Superior temporal gyrus (tissue), 1 donor: ENCODE measurements around the gene MAB21L3.

Experiments used
- DNase-seq: peaks from one replicate; pipeline ENCODE4 v3.0.0-alpha.2; 2016; ENCODE audit errors: extremely low spot score

Gene MAB21L3

DNA sequence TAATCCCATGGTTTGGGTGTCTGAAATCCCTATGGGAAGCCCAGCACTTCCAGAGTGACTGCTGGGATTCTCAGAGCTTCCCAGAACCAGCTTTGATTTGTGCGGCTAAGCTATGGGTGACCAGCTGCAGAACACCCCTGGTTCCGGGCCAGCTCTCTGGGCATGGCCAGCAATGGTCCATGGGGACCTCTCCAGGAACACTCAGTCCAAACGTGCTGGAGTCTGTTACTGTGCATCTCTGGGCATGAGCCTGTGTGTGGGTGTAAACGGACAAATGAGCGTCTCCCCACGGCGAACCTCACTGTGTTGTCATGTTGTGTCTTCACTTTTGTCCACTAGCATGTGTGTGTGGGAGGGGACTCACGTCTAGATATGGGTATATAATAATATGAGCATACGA is 54.4 kb downstream of the MAB21L3 start:
- no peak for DNase-seq

DNA sequence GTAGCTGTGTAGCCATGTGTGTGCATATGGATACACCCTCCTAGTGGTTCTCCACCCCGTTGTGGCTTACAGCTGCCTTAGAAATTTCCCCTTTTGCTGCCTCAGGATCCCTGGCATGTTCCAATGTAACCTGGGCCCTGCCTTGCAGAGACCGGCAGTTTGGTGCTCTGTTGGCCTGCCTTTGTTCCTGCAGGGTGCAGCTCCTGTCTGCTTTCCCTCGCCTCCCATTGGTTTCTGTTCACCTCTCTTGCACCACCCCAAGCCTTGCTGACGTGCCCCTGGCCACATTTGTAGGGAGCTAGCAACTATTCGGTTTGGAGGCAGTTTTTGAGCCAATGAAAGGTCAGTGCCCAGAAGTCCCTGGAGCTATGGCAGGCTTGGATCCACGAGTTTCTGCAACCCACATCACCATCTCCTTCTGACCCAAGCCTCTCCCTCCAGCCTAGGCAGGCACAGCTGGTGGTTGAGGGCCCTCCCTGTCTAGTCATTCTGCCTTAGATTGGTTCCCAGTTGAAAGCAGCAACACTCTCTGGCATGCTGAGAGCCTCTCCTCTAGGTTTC is 54.9 kb downstream of the MAB21L3 start:
- no peak for DNase-seq

DNA sequence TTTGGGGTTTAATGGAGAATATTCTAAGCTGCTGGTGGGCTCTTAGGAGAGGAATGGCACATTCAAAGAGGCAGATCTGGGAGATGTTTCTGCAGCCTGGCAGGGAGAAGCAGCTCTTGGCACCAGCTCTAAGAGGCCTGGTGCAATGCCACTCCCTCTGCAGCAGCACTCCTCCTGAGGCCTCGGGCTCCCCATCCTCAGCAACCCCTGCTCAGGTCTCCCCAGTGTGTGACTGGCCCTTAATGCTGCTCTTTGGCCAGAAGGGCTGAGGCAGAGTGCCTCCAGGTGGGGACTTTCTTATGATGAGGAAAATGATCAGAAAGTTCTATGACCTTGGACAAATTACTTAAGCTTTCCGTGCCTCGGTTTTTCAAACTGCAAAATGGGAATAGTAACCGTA is 55.5 kb downstream of the MAB21L3 start:
- no peak for DNase-seq

DNA sequence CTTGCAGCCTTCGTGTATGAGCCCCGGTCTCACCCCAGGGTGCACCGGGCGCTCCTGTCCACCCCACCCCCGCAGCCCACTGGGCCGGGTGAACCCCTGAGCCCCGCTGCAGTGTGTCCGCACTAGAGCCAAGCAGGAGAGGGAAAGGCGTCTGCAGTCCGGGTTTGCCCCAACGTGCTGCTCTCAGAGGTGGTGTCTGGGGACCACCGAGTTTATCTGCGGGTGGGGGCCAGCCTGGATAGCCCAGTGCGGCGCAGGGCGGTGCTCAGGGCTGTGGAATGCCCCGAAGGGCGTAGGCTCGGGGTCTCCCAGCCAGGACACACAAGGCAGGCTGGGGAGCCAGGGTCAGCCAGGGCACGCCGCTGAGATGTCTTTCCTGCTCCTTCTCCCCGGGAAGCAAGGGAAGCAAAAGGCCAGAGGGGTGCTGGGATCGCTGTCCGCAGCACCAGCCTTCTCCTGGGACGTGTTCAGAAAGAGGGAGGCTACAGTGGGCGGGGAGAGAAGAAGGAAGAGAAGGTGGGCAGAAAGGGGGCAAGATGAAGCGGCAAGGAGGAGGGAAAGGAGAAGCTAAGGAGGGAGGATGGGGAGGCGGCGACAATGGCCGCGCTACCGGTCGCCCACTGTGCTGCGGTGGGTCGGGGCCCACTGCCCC is 56.6 kb downstream of the MAB21L3 start:
- DNase-seq = no peak

DNA sequence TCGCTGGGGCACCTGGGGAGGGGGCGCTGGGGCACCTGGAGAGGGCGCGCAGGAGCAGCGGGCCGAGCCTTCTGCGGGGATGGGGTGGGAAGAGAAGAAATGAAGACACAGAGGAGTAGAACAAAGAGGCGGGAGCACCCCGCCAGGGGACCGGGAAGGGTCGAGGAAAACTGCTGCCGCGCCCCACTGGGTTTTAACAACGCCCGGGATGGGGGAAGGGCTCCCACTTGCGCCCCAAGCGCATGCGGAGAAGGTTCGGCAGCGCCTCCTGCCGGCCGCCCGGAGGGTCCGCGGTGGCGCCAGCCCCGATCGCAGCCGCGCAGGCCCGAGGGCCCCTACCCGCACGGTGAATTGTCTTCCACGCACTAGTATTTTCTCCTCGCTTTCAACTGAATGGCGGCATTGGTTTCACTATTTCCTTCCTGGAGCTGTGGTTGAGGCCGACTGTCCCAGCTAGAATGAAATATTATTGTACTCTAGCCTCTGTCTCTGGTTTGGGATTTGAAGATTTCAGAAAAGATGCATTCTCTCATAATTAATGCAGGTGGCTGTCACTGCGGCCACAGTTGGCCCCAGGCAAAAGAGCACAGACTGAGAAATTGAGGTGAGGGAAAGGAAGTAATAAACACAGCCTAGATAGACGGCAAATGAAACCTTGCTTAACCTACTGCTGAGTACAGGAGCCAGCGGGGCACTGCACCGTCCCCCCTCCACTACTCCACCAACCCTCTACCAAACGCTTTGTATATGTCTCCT is 57.3 kb downstream of the MAB21L3 start:
- DNase-seq = peak; percentile 81

DNA sequence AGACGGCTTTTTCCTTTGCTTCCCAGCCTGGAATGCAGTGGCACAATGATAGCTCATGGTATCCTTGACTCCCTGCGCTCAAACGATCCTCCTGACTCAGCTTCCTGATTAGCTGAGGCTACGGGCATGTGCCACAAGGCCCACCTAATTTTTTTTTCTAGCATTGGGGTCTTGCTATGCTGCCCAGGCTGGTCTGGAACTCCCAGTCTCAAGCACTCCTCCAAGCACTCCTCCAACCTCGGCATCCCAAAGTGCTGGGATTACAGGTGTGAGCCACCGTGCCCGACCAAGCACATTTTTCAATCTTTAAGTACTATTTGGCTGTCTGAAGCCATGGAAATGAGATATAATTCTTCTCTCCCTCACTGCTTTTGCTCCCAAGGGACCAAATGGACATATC is 58.7 kb downstream of the MAB21L3 start:
- no peak for DNase-seq

DNA sequence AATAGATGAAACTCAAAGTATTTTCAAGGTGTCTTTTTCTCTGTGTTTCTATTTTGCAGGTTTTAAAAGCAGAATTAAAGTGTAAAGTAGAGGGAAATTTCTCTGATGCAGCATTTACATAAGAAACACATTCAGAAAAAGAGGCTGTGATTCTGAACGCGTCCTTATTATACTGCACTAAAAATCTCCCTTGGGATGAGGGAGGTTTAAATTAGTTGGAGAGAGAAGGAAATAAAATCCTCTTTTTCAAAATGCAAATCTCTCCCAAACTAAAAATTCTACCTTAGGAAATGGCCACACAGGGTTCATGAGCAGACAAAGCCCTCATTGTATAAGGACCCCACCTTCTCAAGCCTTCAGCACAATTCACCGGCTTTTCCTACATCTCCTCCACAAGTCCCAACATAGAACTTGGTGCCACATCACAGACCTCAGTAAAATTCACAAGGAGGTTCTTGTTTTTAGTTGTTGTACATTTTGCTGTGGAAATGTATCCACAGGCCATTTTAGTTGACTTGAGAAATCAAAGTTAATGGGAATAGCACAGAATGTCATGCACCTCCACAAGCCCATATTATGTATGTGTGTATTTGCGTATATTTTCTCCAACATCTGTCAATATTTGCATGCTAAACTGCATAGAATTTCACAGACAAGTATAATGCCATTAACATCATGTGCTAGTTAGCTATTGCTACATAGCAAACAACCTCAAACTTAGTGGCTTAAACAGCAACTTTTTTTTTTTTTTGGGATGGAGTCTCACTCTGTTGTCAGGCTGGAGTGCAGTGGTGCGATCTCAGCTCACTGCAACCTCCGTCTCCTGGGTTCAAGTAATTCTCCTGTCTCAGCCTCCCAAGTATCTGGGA is 59.8 kb downstream of the MAB21L3 start:
- peak; percentile 44 for DNase-seq

DNA sequence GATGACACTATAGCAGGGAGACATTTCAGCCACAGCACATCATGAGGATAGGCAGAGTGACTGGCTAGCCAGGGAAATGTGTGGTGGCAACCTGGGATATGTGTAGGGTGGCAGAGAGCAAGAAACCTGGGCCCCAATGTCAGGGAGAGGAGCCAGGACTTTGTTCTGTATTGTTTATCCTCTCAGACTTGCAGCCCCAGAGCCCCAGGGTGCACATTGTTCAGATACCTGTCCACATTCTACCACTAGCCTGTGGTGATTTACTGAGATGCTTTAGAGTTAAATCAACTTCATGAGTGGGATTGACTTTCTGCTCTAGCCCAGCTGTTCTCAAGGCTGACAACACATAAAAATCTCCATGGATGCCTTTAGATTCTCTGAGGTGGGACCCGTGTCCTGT is 61.5 kb downstream of the MAB21L3 start:
- DNase-seq = no peak

DNA sequence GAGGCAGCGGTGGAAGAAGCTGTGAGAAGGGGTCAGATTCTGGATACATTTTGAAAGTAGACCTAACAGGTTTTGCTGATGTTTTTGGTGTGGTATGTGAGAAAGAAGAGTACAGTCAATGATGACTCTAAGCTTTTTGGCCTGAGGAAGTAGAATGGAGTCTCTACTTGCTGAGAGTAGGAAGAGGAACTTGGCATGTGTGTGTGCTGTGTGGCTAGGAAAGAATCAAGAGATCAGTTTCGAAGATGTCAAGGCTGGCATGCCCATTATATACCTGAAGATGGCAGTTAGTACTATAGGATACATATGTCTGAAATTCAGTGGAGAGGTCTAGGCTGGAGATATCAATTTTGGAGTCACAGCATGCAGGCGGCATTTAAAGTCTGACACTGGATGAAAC is 64.4 kb downstream of the MAB21L3 start:
- DNase-seq = no peak

DNA sequence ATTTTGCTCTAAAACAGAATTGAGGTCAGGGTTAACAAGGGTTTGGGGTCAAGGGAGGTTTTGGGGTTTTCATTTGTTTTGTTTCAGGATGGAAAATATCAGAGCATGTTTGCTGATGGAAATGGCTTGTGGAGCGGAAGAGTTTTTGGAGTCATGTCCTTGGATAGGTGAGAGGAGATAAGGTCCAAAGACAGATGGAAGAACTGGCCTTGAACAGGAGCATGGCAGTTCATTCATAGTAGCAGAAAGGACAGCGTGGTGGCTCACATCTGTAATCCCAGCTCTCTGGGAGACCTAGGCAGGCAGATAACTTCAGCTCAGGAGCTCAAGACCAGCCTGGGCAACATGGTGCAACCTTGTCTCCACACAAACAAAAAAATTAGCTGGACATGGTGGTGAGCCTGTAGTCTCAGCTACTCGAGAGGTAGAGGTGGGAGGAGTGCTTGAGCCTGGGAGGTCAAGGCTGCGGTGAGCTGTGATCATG is 65.1 kb downstream of the MAB21L3 start:
- DNase-seq = no peak

DNA sequence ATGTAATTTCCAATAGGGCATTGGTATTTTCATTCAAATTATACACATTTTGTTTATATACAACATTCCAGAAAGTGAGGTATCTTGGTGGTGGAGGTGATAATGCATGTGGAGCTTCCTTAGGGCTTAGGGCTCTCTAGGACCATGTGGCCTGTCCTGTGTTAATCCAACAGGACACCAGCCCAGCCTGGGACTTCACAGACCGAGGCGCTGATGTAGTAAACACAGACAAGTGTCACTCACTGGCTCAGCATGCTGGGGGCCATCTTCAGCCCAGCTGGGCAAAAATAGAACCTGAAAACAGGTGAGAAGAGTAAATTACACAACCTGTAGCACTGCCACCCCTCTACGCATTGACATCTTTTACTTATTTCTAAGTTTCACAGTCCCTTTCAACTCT is 66.7 kb downstream of the MAB21L3 start:
- DNase-seq = no peak

DNA sequence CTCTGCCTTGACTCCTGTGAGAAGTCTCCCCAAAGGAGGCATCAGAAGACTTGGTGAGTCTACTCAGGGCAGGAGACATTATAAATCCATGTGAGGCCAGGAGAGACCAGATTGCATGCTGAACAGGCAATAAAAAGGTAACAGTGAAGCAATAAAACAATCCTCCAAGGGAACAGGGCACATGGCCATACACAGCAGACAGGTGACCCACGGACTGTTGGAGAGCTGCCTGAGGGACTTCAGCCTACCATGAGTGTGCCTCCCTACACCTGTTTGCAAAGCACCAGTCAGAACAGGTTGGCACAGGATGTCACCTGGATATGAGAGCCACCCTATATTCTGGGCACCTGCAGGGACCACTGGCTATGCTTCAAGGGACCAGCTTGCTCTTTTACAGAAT is 67.6 kb downstream of the MAB21L3 start:
- no peak for DNase-seq

DNA sequence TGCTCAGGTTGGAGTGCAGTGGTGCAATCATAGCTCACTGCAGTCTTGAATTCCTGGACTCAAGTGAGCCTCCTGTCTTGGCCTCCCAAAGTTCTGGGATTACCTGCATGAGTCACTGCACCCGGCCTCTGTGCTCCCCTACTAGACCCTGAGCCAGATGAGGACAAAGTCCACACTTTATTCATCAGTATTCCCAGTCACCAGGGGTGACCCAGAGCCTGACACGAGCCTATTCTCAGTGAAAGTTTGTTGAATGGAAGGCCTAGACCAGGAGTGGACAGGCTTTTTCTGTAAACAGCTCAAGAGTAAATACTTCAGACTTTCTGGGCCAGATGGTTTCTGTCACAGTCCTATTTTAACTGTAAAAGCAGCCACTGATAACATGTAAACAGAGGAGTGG is 68.2 kb downstream of the MAB21L3 start:
- no peak for DNase-seq

DNA sequence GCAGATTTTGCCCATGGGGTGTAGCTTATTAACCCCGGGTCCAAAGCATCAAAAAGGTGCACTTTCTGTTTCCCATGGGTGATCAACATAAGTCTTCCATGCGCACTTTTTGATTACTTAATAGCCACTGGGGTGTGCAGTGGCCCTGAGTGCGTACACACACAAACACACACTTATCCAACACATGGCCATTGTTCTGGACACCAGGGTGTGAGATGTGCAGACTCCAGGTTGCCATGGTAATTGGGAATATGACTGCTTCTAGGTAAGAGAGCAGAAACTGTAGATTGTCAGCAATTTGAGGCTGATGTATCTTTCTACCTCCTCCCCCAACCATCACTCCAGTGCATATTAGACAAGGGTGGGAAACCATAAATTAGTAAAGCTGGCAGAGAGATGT is 68.8 kb downstream of the MAB21L3 start:
- DNase-seq = no peak

DNA sequence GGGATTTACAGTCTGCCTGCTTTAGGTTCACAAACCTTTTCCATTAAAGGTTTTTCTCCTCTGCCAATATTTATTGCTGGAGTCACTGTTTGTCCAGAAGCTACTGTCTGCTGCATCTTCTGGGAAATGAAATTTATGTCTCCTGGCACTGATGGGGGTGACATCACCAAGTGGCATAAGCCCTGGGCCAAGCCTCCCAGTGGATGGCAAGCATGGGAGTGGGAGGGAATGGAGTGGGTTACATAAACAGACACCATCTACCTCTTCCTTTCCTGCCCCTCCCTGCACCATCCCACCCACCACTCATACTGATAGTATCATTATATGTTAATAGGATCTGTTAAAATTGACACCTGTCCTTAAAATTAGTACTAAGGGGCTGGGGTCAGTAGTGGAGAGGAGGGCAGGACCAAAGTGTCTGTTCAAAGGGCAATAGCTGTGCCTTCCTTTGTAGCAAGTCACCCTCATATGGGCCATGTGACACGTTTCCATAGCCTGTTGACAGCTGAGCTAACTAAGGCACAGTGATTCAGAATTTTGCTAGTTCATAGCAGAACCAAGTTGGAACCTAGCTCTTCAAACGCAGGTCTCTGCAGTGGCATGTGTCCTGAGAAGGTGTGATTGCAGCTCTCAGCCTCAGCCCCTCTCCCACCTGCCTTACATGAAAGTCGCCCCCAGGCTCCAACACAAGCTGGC is 71.0 kb downstream of the MAB21L3 start:
- no peak for DNase-seq
